HCT116 (cell line): ENCODE measurements around the gene TMEM117.

ENCODE experiments used
- CTCF ChIP-seq, 3 experiments: fragments of 200-600 bp in 1 of 3; sonication (generic) in 1 of 3; IDR thresholded peaks in 2 of 3; conservative IDR thresholded peaks in 1 of 3; 2 replicates each; pipeline ENCODE4 v1.5.1; 2012 to 2017; ENCODE audit warnings: low read depth in 2 of 3, low read length in 2 of 3, antibody characterized with exemption in 1 of 3, borderline replicate concordance in 1 of 3, control low read depth in 1 of 3, mild to moderate bottlenecking in 1 of 3, mixed read lengths in 1 of 3, mixed run types in 1 of 3, moderate library complexity in 1 of 3; ENCODE audit not compliant: insufficient read depth in 1 of 3
- EZH2 ChIP-seq: fragments of 200-600 bp; sonication (generic); IDR thresholded peaks from 2 replicates; pipeline ENCODE4 v1.6.1; 2017; ENCODE audit warnings: antibody characterized with exemption, mixed run types
- MAX ChIP-seq: IDR thresholded peaks from 2 replicates; pipeline ENCODE4 v1.6.1; 2012
- POLR2A ChIP-seq: IDR thresholded peaks from 2 replicates; pipeline ENCODE4 v1.7.0; 2011; ENCODE audit warnings: borderline replicate concordance; ENCODE audit not compliant: insufficient read depth, insufficient read length; ENCODE audit errors: extremely low read depth
- POLR2AphosphoS5 ChIP-seq: IDR thresholded peaks from 2 replicates; pipeline ENCODE4 v1.6.1; 2011; ENCODE audit warnings: mild to moderate bottlenecking, low read depth, low read length, moderate library complexity
- ZBTB33 ChIP-seq: IDR thresholded peaks from 2 replicates; pipeline ENCODE4 v1.6.1; 2011; ENCODE audit warnings: mild to moderate bottlenecking, low read length, moderate library complexity; ENCODE audit not compliant: insufficient replicate concordance; ENCODE audit errors: extremely low read depth

- TF ChIP-seq CTCF (IDR thresholded peaks at IDR 0.05 in 2 of 3, conservative IDR thresholded peaks at IDR 0.05 in 1 of 3; ENCODE audit: borderline replicate concordance in 1 of 3, insufficient read depth in 1 of 3, low read depth in 2 of 3, low read length in 2 of 3) (no peak), ZBTB33 (no peak), EZH2 (no peak), POLR2A (no peak), POLR2AphosphoS5 (no peak), MAX (no peak)
Measured at GRCh38 chr12:43807386-43807785, 28.5 kb upstream of the TMEM117 start.
